PC-3 (cell line): Measurements from ENCODE around the gene MRO. TPM values are rescaled to one million over a fixed set of nuclear protein-coding genes. Genes with fewer than 3 reads are reported as not detected.
"Not testable (repeated sequence)": the region's sequence is repeated elsewhere in the genome, so short reads cannot be mapped to it uniquely, and the experiment has no call there.

Source experiments
- ATAC-seq: fragments of 200-7000 bp; cut with Tn5 transposase; 2 replicates; pipeline ENCODE4 v1.9.1; 2020; ENCODE audit warnings: mild to moderate bottlenecking, moderate library complexity
- BruUV-seq: library from RNA; stranded (reverse); fragments of 400-500 nt; replicated peaks from 2 replicates; lab custom pipeline; 2021; lab: Mats Ljungman, UMichigan
- CTCF ChIA-PET: fragments of 300-600 bp; sonication (Branson Sonifier 250); formaldehyde crosslinking; loops from one replicate; lab custom pipeline; 2022; ENCODE audit warnings: antibody characterized with exemption; lab: Charles Lee
- POLR2A ChIA-PET: fragments of 300-600 bp; sonication (Branson Sonifier 250); formaldehyde crosslinking; loops from one replicate; lab custom pipeline; 2022; ENCODE audit warnings: antibody characterized with exemption; ENCODE audit not compliant: unreplicated experiment; lab: Charles Lee
- DNase-seq: peaks from one replicate; pipeline ENCODE4 v3.0.0-alpha.2; 2015
- H2AFZ ChIP-seq: fragments of 300-600 bp; sonication (generic); 2 replicates; pipeline ENCODE4 v1.6.0; 2016; ENCODE audit warnings: antibody characterized with exemption, low read length
- H3F3A ChIP-seq: fragments of 300-600 bp; sonication (generic); one replicate; pipeline ENCODE4 v1.6.0; 2017; ENCODE audit warnings: antibody characterized with exemption, low read length, control low read depth, mild to moderate bottlenecking; ENCODE audit not compliant: unreplicated experiment
- H3K27ac ChIP-seq: fragments of 300-600 bp; sonication (generic); 2 replicates; pipeline ENCODE4 v1.5.1; 2016; ENCODE audit warnings: mild to moderate bottlenecking, low read length
- H3K27me3 ChIP-seq: fragments of 300-600 bp; sonication (generic); 2 replicates; pipeline ENCODE4 v1.6.1; 2016; ENCODE audit warnings: low read length, mixed read lengths
- H3K36me3 ChIP-seq: fragments of 300-600 bp; sonication (generic); 2 replicates; pipeline ENCODE4 v1.6.1; 2016; ENCODE audit warnings: low read depth, mixed run types, low read length, mixed read lengths
- H3K4me1 ChIP-seq: fragments of 300-600 bp; sonication (generic); 2 replicates; pipeline ENCODE4 v1.5.1; 2016; ENCODE audit warnings: low read length; ENCODE audit not compliant: insufficient read depth
- H3K4me2 ChIP-seq: fragments of 300-600 bp; sonication (generic); 2 replicates; pipeline ENCODE4 v1.6.0; 2016; ENCODE audit warnings: low read length
- H3K4me3 ChIP-seq: fragments of 300-600 bp; sonication (generic); 2 replicates; pipeline ENCODE4 v1.5.1; 2016; ENCODE audit warnings: mild to moderate bottlenecking, low read length, mixed read lengths
- H3K79me2 ChIP-seq: fragments of 300-600 bp; sonication (generic); 2 replicates; pipeline ENCODE4 v1.6.1; 2017; ENCODE audit warnings: low read length, mixed read lengths
- H3K9ac ChIP-seq: fragments of 300-600 bp; sonication (generic); 2 replicates; pipeline ENCODE4 v1.6.0; 2016; ENCODE audit warnings: mild to moderate bottlenecking, low read length
- H3K9me2 ChIP-seq: fragments of 300-600 bp; sonication (generic); replicated peaks from 2 replicates; pipeline ENCODE4 v1.6.1; 2016; ENCODE audit warnings: mixed run types, low read length, mixed read lengths
- H3K9me3 ChIP-seq: fragments of 300-600 bp; sonication (generic); 2 replicates; pipeline ENCODE4 v1.6.1; 2016; ENCODE audit warnings: low read length, mixed read lengths
- H4K20me1 ChIP-seq: fragments of 300-600 bp; sonication (generic); 2 replicates; pipeline ENCODE4 v1.6.1; 2016; ENCODE audit warnings: low read length, mixed read lengths
- CTCF ChIP-seq: fragments of 300-600 bp; sonication (generic); conservative IDR thresholded peaks from 2 replicates; pipeline ENCODE4 v1.5.1; 2017; ENCODE audit warnings: antibody characterized with exemption, low read depth, mild to moderate bottlenecking, low read length
- EZH2 ChIP-seq: fragments of 300-600 bp; sonication (generic); IDR thresholded peaks from one replicate; pipeline ENCODE4 v1.6.1; 2017; ENCODE audit warnings: antibody characterized with exemption, mild to moderate bottlenecking, low read length; ENCODE audit not compliant: unreplicated experiment
- EZH2phosphoT487 ChIP-seq: fragments of 300-600 bp; sonication (generic); IDR thresholded peaks from 2 replicates; pipeline ENCODE4 v1.6.1; 2018; ENCODE audit warnings: mild to moderate bottlenecking, antibody characterized with exemption, low read length, borderline replicate concordance
- intact Hi-C: fragments of 100-400 bp; cut with micrococcal nuclease; formaldehyde crosslinking; loops from 2 replicates; pipeline ENCODE4 v1.9.0; 2023
- total RNA-seq: library from RNA; depleted of rRNA; stranded (reverse); fragments of >200 nt; gene quantifications from 2 replicates; pipeline ENCODE4 v1.2.3, GENCODE V29; 2014

The MRO gene
- total RNA-seq, 1 experiment from 2014 or later, result 0.55 TPM

- no peak overlapping the region for H3K27ac ChIP-seq
- no peak overlapping the region for H2AFZ ChIP-seq
- H3K4me2 ChIP-seq, result no peak overlapping the region
- intact Hi-C loops, result no loop called here
- H3K4me3 ChIP-seq, result no peak overlapping the region
- BruUV-seq, result no TSS peak
- TF ChIP-seq EZH2phosphoT487, result no peak
- no peak for TF ChIP-seq EZH2
- TF ChIP-seq CTCF, result no peak
- no peaks in the 10 kb centered on the region for H3K4me1 ChIP-seq
- no peak for DNase-seq
- no peaks in the 10 kb centered on the region for H3K36me3 ChIP-seq
- no peaks in the 10 kb centered on the region for H4K20me1 ChIP-seq
- no peaks in the 10 kb centered on the region for H3F3A ChIP-seq
- no peak overlapping the region for H3K9ac ChIP-seq
- H3K9me3 ChIP-seq, result no peaks in the 10 kb centered on the region
- ChIA-PET CTCF (no interaction called here), POLR2A (no interaction called here)
- H3K27me3 ChIP-seq, result no peaks in the 10 kb centered on the region
- no peaks in the 10 kb centered on the region for H3K9me2 ChIP-seq
- ATAC-seq, result no peak
- no peaks in the 10 kb centered on the region for H3K79me2 ChIP-seq
Measured at GRCh38 chr18:50783553-50783952, 36.3 kb downstream of the MRO start.

- H3K27me3 ChIP-seq, H3F3A ChIP-seq, H4K20me1 ChIP-seq, H3K4me1 ChIP-seq, BruUV-seq, H3K36me3 ChIP-seq, H3K27ac ChIP-seq, H3K9me2 ChIP-seq, H3K9me3 ChIP-seq, ATAC-seq, H2AFZ ChIP-seq, H3K79me2 ChIP-seq, POLR2A ChIA-PET, H3K9ac ChIP-seq, H3K4me3 ChIP-seq, intact Hi-C loops, DNase-seq, H3K4me2 ChIP-seq, CTCF ChIA-PET: not testable (repeated sequence)
Measured at GRCh38 chr18:50779021-50779420, 40.8 kb downstream of the MRO start.

GRCh38 chr18:50776383-50776782, 43.4 kb downstream of the MRO start:
- ATAC-seq, result no peak
- no peak overlapping the region for H3K27ac ChIP-seq
- no peak overlapping the region for H3K9ac ChIP-seq
- no peaks in the 10 kb centered on the region for H3K4me1 ChIP-seq
- no peaks in the 10 kb centered on the region for H3K36me3 ChIP-seq
- intact Hi-C loops, result no loop called here
- no peak for DNase-seq
- POLR2A ChIA-PET, result no interaction called here
- H2AFZ ChIP-seq, result no peak overlapping the region
- no peaks in the 10 kb centered on the region; the same call in 1 of the 2 replicates for H3K27me3 ChIP-seq
- H3F3A ChIP-seq, result no peaks in the 10 kb centered on the region
- H3K4me2 ChIP-seq, result no peak overlapping the region
- no peak overlapping the region for H3K4me3 ChIP-seq
- H3K79me2 ChIP-seq, result no peaks in the 10 kb centered on the region
- H4K20me1 ChIP-seq, result no peaks in the 10 kb centered on the region
- H3K9me2 ChIP-seq, result no peaks in the 10 kb centered on the region
- H3K9me3 ChIP-seq, result no peaks in the 10 kb centered on the region
- CTCF ChIA-PET, result no interaction called here
- TF ChIP-seq EZH2, result no peak
- no peak for TF ChIP-seq CTCF
- TF ChIP-seq EZH2phosphoT487, result no peak
- no TSS peak for BruUV-seq
